ENCODE data around the gene MSANTD3.

The MSANTD3 gene

DNA sequence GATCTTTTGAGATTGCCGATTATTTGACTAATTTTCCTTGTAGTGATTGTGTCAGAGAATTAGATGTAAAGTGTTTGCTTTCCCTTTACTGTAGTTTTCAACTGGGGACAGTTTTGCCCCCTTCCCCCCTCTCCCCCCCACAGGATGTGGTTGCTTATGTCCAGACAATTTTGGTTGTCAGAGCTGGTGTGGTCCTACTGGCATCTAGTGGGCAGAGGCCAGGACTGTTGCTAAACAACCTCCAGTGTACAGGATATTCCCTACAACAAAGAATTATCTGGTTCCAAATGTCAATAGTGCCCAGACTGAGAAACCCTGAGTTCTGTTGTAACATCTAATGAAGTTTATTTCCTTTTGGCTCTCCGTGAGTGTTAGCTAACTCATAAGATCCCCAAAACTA is 66.0 kb downstream of the MSANTD3 start:
- no peak for DNase-seq (ENCODE audit: low read depth, low spot score)
- H3K27ac ChIP-seq, result no peak overlapping the region

DNA sequence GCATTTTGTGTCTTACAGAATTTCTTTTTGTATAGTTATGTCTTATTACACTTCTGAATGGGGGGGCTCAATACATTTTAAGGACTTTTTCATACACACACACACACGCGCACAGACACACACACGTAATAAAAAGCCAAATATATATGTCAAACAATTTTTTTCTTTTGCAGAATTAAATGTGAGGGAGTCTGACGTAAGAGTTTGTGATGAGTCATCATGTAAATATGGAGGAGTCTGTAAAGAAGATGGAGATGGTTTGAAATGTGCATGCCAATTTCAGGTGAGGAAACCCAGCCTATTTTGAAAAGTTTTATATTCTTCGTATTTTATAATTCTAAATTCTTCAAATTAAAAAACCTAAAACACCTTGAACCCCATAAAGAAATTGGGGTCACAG is 71.6 kb downstream of the MSANTD3 start:
- DNase-seq (ENCODE audit: low read depth, low spot score), result no peak
- no peak overlapping the region for H3K27ac ChIP-seq

DNA sequence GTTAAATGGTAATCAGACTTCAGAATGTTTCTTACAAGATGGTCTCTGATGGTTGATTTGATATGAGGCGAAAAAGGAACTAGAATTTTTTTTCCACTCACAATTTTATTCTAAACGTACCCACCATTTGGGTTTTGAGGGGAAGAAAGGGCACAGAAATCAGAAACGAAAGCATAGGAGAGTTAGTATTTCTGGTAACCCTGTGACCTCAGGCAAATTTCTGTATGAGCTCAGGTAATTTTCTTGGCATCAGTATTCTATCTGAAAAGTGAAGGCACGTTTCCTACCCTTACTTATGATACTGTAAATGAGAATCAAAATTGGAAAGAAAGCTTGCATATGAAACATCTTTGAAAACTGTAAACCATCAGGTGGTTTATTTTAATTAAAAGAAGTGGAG is 72.5 kb downstream of the MSANTD3 start:
- no peak overlapping the region for H3K27ac ChIP-seq
- no peak for DNase-seq (ENCODE audit: low read depth, low spot score)

DNA sequence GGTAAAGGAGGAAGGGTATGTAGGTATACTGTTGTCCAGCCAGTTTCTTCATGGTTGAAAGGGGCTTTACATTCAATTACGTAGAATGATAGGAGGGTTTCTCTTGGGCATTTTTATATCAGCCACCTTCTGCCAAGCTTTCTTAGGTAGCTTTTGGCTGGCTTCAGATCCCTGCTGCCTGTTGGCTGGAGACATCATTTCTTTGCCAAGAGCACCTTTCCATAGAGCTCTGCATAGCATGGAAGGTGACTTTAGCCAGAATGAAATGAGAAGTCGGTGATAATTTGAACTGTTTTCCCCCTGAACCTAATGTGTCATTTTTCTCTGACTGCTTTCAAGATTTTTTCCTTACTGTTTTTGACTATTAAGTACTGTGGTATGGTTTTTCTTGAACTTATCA is 72.9 kb downstream of the MSANTD3 start:
- no peak for DNase-seq (ENCODE audit: low read depth, low spot score)
- H3K27ac ChIP-seq, result no peak overlapping the region

All from epithelial cell of prostate (primary cell).